HEK293 (cell line): ENCODE results near the gene LZTFL1.

Source experiments
- ZNF837 ChIP-seq: fragments of 450-650 bp; formaldehyde crosslinking; IDR thresholded peaks from 2 replicates; pipeline ENCODE4 v1.5.1; 2016; ENCODE audit warnings: missing biosample characterization, missing genetic modification characterization
- TF ChIP-seq, protein P1 (sequence below): fragments of 450-650 bp; formaldehyde crosslinking; IDR thresholded peaks from 2 replicates; pipeline ENCODE4 v1.5.1; 2016; ENCODE audit warnings: missing biosample characterization, missing genetic modification characterization

DNA sequence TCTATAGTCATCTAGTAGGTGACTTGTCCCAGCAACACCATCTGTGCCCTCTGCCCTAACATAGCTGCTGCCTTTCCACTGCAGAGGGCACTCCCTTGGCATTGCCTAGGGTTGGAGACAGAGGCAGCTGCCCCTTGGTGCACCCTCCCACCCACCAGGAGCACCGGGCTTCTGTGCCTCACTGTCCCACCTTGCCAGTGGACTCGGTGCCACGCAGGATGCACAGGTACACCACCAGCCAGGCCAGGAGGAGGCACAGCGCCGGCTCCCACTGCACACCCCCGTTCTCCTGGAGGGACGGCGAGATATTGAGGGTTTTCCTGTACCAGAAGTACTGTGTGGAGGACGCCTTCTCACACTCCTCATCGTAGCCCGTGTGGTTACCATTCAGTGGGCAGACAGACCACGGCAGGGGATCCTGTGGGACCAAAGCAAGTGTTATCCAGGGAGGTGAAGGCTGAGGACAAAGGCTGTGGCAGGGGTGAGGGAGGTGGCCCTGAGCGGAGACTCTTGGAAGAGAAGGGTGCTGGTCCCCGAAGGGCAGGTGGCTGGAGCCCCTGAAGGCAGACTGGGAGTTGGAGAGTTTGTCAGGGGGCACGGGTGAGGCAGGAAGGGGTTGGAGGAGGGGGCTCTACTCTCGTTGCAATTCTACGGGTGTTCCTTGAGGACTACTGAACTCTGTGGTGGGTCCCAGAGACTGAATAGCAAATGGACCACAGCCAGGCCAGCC lies 66.2 kb downstream of the LZTFL1 start:
- TF ChIP-seq, protein P1, sequence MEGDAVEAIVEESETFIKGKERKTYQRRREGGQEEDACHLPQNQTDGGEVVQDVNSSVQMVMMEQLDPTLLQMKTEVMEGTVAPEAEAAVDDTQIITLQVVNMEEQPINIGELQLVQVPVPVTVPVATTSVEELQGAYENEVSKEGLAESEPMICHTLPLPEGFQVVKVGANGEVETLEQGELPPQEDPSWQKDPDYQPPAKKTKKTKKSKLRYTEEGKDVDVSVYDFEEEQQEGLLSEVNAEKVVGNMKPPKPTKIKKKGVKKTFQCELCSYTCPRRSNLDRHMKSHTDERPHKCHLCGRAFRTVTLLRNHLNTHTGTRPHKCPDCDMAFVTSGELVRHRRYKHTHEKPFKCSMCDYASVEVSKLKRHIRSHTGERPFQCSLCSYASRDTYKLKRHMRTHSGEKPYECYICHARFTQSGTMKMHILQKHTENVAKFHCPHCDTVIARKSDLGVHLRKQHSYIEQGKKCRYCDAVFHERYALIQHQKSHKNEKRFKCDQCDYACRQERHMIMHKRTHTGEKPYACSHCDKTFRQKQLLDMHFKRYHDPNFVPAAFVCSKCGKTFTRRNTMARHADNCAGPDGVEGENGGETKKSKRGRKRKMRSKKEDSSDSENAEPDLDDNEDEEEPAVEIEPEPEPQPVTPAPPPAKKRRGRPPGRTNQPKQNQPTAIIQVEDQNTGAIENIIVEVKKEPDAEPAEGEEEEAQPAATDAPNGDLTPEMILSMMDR (tag by site-specific recombination) = no peak
- no peak for TF ChIP-seq ZNF837
